IMR-90 (cell line): ENCODE data around the gene STK17A.

Experiments
- ELK1 ChIP-seq: fragments of 150-350 bp; IDR thresholded peaks from 2 replicates; pipeline ENCODE4 v1.6.1; 2016; ENCODE audit warnings: low read depth, mild to moderate bottlenecking, low read length, moderate library complexity, borderline replicate concordance
- MAFK ChIP-seq: IDR thresholded peaks from 2 replicates; pipeline ENCODE4 v1.6.1; 2012; ENCODE audit warnings: low read depth, low read length, improper control_type of control experiment
- MAZ ChIP-seq: IDR thresholded peaks from 2 replicates; pipeline ENCODE4 v1.6.1; 2012; ENCODE audit warnings: low read depth, mild to moderate bottlenecking, low read length, improper control_type of control experiment, moderate library complexity, borderline replicate concordance
- POLR2A ChIP-seq: IDR thresholded peaks from 2 replicates; pipeline ENCODE4 v1.6.1; 2012; ENCODE audit warnings: mild to moderate bottlenecking, low read depth, low read length
- RAD21 ChIP-seq: IDR thresholded peaks from 2 replicates; pipeline ENCODE4 v1.6.1; 2012; ENCODE audit warnings: low read length, improper control_type of control experiment
- TF ChIP-seq, protein P1 (sequence below): conservative IDR thresholded peaks from 2 replicates; pipeline ENCODE4 v1.5.1; 2012; ENCODE audit warnings: mild to moderate bottlenecking, low read depth, low read length, improper control_type of control experiment

DNA sequence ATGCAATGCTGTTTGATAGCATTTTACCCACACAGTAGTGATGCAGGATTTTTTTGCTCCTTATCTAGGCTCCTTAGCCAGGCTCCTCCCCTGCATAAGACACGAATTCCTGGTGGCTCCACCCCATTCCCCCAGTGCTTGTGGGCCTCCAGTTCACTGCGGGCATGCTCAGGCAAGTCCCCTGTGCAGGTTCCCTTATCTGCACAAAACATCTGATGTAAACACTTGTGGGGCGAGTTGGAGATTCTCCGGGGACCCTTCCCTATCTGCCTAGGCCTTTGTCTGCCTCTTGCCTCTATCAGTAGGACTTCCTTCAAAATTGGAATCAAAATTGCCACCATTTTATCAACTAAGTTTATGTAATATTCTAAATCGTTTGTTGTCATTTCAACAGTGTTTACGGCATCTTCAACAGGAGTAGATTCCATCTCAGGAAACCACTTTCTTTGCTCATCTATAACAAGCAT is 5.4 kb upstream of the STK17A start:
- TF ChIP-seq, protein P1, sequence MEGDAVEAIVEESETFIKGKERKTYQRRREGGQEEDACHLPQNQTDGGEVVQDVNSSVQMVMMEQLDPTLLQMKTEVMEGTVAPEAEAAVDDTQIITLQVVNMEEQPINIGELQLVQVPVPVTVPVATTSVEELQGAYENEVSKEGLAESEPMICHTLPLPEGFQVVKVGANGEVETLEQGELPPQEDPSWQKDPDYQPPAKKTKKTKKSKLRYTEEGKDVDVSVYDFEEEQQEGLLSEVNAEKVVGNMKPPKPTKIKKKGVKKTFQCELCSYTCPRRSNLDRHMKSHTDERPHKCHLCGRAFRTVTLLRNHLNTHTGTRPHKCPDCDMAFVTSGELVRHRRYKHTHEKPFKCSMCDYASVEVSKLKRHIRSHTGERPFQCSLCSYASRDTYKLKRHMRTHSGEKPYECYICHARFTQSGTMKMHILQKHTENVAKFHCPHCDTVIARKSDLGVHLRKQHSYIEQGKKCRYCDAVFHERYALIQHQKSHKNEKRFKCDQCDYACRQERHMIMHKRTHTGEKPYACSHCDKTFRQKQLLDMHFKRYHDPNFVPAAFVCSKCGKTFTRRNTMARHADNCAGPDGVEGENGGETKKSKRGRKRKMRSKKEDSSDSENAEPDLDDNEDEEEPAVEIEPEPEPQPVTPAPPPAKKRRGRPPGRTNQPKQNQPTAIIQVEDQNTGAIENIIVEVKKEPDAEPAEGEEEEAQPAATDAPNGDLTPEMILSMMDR: no peak
- TF ChIP-seq RAD21 (no peak), POLR2A (no peak), ELK1 (no peak), MAZ (no peak), MAFK (no peak)
